Dendritic cell treated with granulocyte-macrophage colony-stimulating factor and Interleukin-4, amounts not matched to agents 40 ng/mL and 50 ng/mL, for 4 days (primary cell): ENCODE data around the gene MSI2.

Source experiments
- H3K27ac Mint-ChIP-seq: one replicate; pipeline ENCODE4 v1.8.0; 2022; ENCODE audit warnings: mild to moderate bottlenecking, mixed read lengths
- H3K27me3 Mint-ChIP-seq: one replicate; pipeline ENCODE4 v1.8.0; 2022; ENCODE audit warnings: mild to moderate bottlenecking, mixed read lengths
- H3K36me3 Mint-ChIP-seq: one replicate; pipeline ENCODE4 v1.8.0; 2022; ENCODE audit warnings: low read depth, mixed read lengths
- H3K4me1 Mint-ChIP-seq: one replicate; pipeline ENCODE4 v1.8.0; 2022; ENCODE audit warnings: low read depth, mixed read lengths
- H3K4me3 Mint-ChIP-seq: one replicate; pipeline ENCODE4 v1.8.0; 2022; ENCODE audit warnings: mild to moderate bottlenecking, moderate library complexity, mixed read lengths
- H3K9me3 Mint-ChIP-seq: one replicate; pipeline ENCODE4 v1.8.0; 2022; ENCODE audit warnings: mixed read lengths
- intact Hi-C: fragments of 100-400 bp; cut with micrococcal nuclease; formaldehyde crosslinking; loops from one replicate; pipeline ENCODE4 v1.15.0; 2022

MSI2 gene

GRCh38 chr17:57552114-57552624, 295.8 kb downstream of the MSI2 start:
- H3K27ac Mint-ChIP-seq: no peak overlapping the region
- no peaks in the 10 kb centered on the region for H3K36me3 Mint-ChIP-seq
- H3K4me3 Mint-ChIP-seq: no peak overlapping the region
- intact Hi-C loops: no loop called here
- peaks cover 23% of the 10 kb centered on the region for H3K4me1 Mint-ChIP-seq
- peaks cover 19% of the 10 kb centered on the region for H3K27me3 Mint-ChIP-seq
- no peaks in the 10 kb centered on the region for H3K9me3 Mint-ChIP-seq

- Mint-ChIP-seq H3K4me3 (no peak overlapping the region), H3K4me1 (peaks cover 36% of the 10 kb centered on the region)
These were observed 297.2 kb downstream of the MSI2 start for GRCh38 chr17:57553526-57553925.

GRCh38 chr17:57553991-57554825, 297.9 kb downstream of the MSI2 start:
- Mint-ChIP-seq H3K36me3 (no peaks in the 10 kb centered on the region), H3K27ac (no peak overlapping the region), H3K4me1 (peaks cover 42% of the 10 kb centered on the region), H3K4me3 (no peak overlapping the region), H3K9me3 (no peaks in the 10 kb centered on the region), H3K27me3 (peaks cover 22% of the 10 kb centered on the region)
- intact Hi-C loops: no loop called here

More at GRCh38 chr17:57553526-57553925, 297.2 kb downstream of the MSI2 start:
- Mint-ChIP-seq H3K9me3 (no peaks in the 10 kb centered on the region), H3K27me3 (peaks cover 22% of the 10 kb centered on the region), H3K36me3 (no peaks in the 10 kb centered on the region), H3K27ac (no peak overlapping the region)
- intact Hi-C loops: no loop called here

GRCh38 chr17:57554826-57555635, 298.7 kb downstream of the MSI2 start:
- Mint-ChIP-seq H3K27ac (no peak overlapping the region), H3K36me3 (no peaks in the 10 kb centered on the region), H3K27me3 (peaks cover 22% of the 10 kb centered on the region), H3K4me1 (peaks cover 51% of the 10 kb centered on the region), H3K4me3 (no peak overlapping the region), H3K9me3 (no peaks in the 10 kb centered on the region)
- intact Hi-C loops: no loop called here

GRCh38 chr17:57555636-57556175, 299.4 kb downstream of the MSI2 start:
- Mint-ChIP-seq H3K27me3 (peaks cover 22% of the 10 kb centered on the region), H3K36me3 (no peaks in the 10 kb centered on the region), H3K27ac (no peak overlapping the region), H3K4me3 (no peak overlapping the region), H3K9me3 (no peaks in the 10 kb centered on the region), H3K4me1 (peaks cover 57% of the 10 kb centered on the region)
- intact Hi-C loops: no loop called here

- H3K4me1 Mint-ChIP-seq: peaks cover 63% of the 10 kb centered on the region
- H3K27ac Mint-ChIP-seq: no peak overlapping the region
- H3K4me3 Mint-ChIP-seq: no peak overlapping the region
- peaks cover 22% of the 10 kb centered on the region for H3K27me3 Mint-ChIP-seq
- no peaks in the 10 kb centered on the region for H3K9me3 Mint-ChIP-seq
- intact Hi-C loops: no loop called here
- H3K36me3 Mint-ChIP-seq: no peaks in the 10 kb centered on the region
These were observed 300.0 kb downstream of the MSI2 start for GRCh38 chr17:57556320-57556719.

- intact Hi-C loops: no loop called here
- Mint-ChIP-seq H3K36me3 (no peaks in the 10 kb centered on the region), H3K27ac (no peak overlapping the region), H3K4me3 (no peak overlapping the region), H3K4me1 (peaks cover 66% of the 10 kb centered on the region), H3K9me3 (no peaks in the 10 kb centered on the region), H3K27me3 (peaks cover 22% of the 10 kb centered on the region)
These were observed 300.7 kb downstream of the MSI2 start for GRCh38 chr17:57556977-57557376.

GRCh38 chr17:57557416-57557815, 301.1 kb downstream of the MSI2 start:
- Mint-ChIP-seq H3K36me3 (no peaks in the 10 kb centered on the region), H3K27ac (no peak overlapping the region), H3K4me1 (peaks cover 62% of the 10 kb centered on the region), H3K9me3 (no peaks in the 10 kb centered on the region), H3K4me3 (no peak overlapping the region), H3K27me3 (peaks cover 21% of the 10 kb centered on the region)
- intact Hi-C loops: no loop called here

GRCh38 chr17:57557834-57558681, 301.7 kb downstream of the MSI2 start:
- H3K4me1 Mint-ChIP-seq: peaks cover 61% of the 10 kb centered on the region
- no peaks in the 10 kb centered on the region for H3K36me3 Mint-ChIP-seq
- H3K27ac Mint-ChIP-seq: no peak overlapping the region
- H3K9me3 Mint-ChIP-seq: no peaks in the 10 kb centered on the region
- no peak overlapping the region for H3K4me3 Mint-ChIP-seq
- intact Hi-C loops: no loop called here
- H3K27me3 Mint-ChIP-seq: peaks cover 14% of the 10 kb centered on the region

- no peaks in the 10 kb centered on the region for H3K9me3 Mint-ChIP-seq
- peaks cover 55% of the 10 kb centered on the region for H3K4me1 Mint-ChIP-seq
- no peaks in the 10 kb centered on the region for H3K36me3 Mint-ChIP-seq
- H3K27me3 Mint-ChIP-seq: peaks cover 6% of the 10 kb centered on the region
- no peak overlapping the region for H3K27ac Mint-ChIP-seq
- H3K4me3 Mint-ChIP-seq: no peak overlapping the region
- intact Hi-C loops: no loop called here
These were observed 302.9 kb downstream of the MSI2 start for GRCh38 chr17:57559226-57559625.

- Mint-ChIP-seq H3K27ac (no peak overlapping the region), H3K4me3 (no peak overlapping the region), H3K9me3 (no peaks in the 10 kb centered on the region), H3K27me3 (peaks cover 4% of the 10 kb centered on the region), H3K36me3 (no peaks in the 10 kb centered on the region), H3K4me1 (peaks cover 55% of the 10 kb centered on the region)
- intact Hi-C loops: no loop called here
These were observed 303.5 kb downstream of the MSI2 start for GRCh38 chr17:57559634-57560318.

GRCh38 chr17:57560319-57560705, 304.0 kb downstream of the MSI2 start:
- H3K36me3 Mint-ChIP-seq: no peaks in the 10 kb centered on the region
- no peaks in the 10 kb centered on the region for H3K9me3 Mint-ChIP-seq
- intact Hi-C loops: no loop called here
- H3K27me3 Mint-ChIP-seq: peaks cover 3% of the 10 kb centered on the region
- no peak overlapping the region for H3K27ac Mint-ChIP-seq
- H3K4me3 Mint-ChIP-seq: no peak overlapping the region
- peaks cover 55% of the 10 kb centered on the region for H3K4me1 Mint-ChIP-seq
